Measurements from ENCODE around the gene MAP3K14.

- TF ChIP-seq YY1 (IDR thresholded peaks at IDR 0.05; ENCODE audit: insufficient read depth, insufficient read length): no peak
- TF ChIP-seq ZNF274 (IDR thresholded peaks at IDR 0.05; ENCODE audit: low read depth, low read length): no peak
- no peak for TF ChIP-seq SUZ12 (IDR thresholded peaks at IDR 0.05; ENCODE audit: extremely low read depth, insufficient read depth, insufficient read length)
These were observed 5.3 kb upstream of the MAP3K14 start for GRCh38 chr17:45322168-45322567.
